ENCODE results near the gene CD52. TPM values are rescaled to one million over a fixed set of nuclear protein-coding genes. Genes with fewer than 3 reads are reported as not detected.
"Not testable (repeated sequence)": the region's sequence is repeated elsewhere in the genome, so short reads cannot be mapped to it uniquely, and the experiment has no call there.

The CD52 gene
- total RNA-seq, 2 donors from 2014 or later: 5.5 to 14.3 TPM

DNA sequence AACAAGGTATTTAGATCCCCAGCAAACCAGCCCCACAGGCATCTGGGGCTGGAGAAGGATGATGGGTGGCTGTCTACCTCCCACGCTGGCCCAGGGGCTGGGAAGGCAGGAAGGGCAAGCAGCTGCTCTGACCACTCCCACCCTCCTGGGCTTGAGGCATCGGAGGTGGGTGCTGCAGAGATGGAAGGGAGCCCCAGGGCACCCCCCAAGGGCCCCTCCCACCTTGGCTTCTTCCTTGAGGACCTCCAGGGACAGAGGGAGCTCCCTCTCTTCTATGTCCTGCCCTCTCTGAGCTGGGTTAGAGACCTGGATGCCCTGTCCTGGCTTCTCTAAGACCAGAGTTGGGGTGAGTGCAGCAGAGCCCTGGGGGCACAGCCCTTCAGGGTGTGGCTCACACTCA, 3.1 kb downstream of the CD52 start:
- ATAC-seq (peak in 1 of 2 donors; percentile 4), DNase-seq (no peak)
- intact Hi-C loops (cut with DNase I): loop anchor here (2.0 to 10.0 kb wide), 4 partner anchors 36 to 216 kb away; no protein-coding TSS in a partner anchor

DNA sequence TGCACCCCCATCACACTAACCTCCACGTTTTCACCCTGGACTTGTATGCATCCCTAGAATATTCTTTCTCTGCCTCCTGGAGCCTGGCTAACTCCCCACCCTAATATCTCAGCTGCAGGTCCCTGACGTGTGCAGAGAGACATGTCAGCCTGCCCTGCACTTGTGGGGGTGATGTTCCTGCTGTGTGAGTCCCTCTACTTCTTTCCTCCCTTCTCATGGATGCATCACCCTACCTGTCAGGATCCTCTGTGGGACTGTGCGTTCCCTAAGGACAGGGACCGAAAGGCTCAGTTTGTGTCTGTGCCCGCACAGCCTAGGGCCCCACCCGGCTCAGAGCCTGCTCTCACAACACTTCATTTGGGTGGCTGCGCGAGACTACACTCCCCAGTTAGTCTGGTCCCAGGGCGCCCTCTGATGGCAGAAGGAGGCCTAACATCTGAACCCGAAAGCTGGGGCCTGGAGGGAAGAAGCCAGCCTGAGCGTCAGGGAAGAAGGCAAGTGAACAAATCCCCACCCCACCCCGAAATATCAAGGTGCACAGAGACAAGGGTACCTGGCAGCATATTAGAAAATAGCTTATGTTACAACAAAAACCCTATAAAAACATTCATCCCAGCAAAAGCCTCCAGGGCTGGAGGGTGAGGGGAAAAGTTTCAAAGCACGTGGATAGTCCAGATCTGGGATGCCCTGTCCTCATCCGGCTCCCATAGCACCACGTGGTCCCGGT, 3.7 kb downstream of the CD52 start:
- intact Hi-C loops (cut with DNase I): loop anchor here (2.0 to 10.0 kb wide), 4 partner anchors 37 to 217 kb away; no protein-coding TSS in a partner anchor
- DNase-seq (peak; percentile 93), ATAC-seq (peak; percentile 91 to 92)

DNA sequence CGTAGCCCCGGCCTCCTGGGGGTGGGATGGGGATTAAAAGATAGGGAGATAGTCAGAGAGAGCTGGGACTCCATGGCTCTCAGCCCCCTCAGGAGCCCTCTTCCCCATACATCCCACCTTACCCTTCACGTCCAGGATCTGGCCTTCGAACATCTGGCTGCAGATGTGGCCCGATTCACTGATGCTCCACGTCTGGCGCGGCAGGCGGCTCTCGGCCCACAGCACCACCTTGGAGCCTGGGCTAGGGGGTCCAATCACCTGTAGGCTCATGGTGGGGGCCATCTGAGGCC, 4.2 kb downstream of the CD52 start:
- DNase-seq (no peak), ATAC-seq (no peak)
- intact Hi-C loops (cut with DNase I): loop anchor here in 1 of 2 donors (10.0 kb wide), 1 partner anchor 47 kb away; no protein-coding TSS in a partner anchor

DNA sequence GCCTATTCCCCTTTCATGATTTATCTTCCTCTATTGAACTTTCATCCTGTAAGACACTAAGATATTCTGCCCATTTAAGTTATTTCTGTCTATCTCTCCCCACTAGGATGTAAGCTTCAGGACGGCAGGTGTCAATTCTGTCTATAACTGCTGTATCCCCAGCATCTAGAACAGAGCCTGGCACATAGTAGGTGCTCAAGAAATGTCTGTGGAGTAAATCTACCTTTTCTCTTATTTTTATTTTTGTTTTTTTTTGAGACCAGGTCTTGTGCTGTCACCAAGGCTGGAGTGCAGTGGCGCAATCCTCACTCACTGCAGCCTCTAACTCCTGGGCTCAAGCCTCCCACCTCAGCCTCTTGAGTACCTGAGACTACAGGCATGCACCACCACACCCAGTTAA, 5.6 kb downstream of the CD52 start:
- ATAC-seq: no peak
- DNase-seq: no peak
- intact Hi-C loops (cut with DNase I): loop anchor here in 1 of 2 donors (10.0 kb wide), 1 partner anchor 49 kb away; no protein-coding TSS in a partner anchor

DNA sequence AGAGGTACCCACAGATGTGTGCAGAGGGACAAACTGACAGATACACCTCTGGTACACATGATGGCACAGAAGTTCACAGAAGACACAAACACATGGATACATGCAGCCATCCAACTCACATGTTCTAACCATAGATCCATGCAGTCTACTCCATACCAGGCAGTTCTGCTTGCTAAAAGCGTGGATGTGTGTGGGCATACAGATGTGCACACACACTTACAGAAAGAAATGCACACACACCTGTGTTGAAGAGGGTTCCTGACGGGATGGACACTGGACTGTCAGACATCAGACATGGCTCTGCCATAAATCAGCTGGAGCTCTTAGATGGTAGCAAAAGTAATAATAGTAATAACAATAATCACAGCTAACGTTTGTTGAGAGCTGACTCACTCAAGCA, 6.8 kb downstream of the CD52 start:
- ATAC-seq: no peak
- intact Hi-C loops (cut with DNase I): loop anchor here in 1 of 2 donors (10.0 kb wide), 1 partner anchor 50 kb away; no protein-coding TSS in a partner anchor

DNA sequence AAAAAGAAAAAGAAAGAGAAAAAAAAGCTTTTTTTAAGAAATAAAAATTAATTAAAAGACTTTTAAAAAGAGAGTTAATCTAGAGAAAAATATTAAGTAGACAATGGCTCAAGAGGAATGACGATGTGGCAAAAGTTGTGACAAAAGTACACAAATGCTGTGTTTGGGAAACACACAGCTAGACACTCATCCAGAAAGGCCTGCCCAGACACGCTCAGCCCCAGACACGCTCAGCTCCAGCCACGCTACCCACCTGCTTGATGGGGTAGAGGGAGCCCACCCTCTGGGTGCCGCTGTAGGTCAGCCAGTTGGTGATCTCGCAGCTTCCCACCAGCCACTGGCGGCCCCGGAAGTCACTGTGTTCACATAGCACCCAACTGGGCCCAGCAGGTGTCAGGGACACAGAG, 10.2 kb downstream of the CD52 start:
- no peak for ATAC-seq
- DNase-seq: no peak

More for the DNA sequence above, 6.8 kb downstream of the CD52 start:
- DNase-seq: no peak

DNA sequence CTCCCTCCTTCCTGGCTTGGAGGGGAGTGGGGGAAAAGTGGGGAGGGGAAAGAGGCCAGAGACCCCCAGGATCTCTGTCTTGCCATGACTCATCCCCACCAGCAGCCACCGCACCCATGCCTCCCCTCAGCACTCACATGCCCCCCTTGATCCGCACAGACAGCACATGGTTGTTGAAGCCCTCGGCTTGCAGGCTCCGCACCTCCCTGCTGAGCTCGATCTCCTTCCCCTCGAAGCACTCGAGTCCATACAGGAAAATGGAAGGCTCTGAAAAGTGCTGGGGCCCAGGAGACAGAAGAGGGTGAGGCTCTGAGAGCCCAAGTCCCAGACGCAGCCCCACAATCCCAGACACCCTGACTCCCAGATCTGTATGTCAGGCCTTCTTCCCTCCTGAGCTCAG, 10.8 kb downstream of the CD52 start:
- intact Hi-C loops (cut with DNase I): loop anchor here (5.0 to 10.0 kb wide), 2 partner anchors 34 to 54 kb away; no protein-coding TSS in a partner anchor

More for the DNA sequence above, 10.2 kb downstream of the CD52 start:
- intact Hi-C loops (cut with DNase I): loop anchor here (5.0 to 10.0 kb wide), 2 partner anchors 34 to 53 kb away; no protein-coding TSS in a partner anchor

DNA sequence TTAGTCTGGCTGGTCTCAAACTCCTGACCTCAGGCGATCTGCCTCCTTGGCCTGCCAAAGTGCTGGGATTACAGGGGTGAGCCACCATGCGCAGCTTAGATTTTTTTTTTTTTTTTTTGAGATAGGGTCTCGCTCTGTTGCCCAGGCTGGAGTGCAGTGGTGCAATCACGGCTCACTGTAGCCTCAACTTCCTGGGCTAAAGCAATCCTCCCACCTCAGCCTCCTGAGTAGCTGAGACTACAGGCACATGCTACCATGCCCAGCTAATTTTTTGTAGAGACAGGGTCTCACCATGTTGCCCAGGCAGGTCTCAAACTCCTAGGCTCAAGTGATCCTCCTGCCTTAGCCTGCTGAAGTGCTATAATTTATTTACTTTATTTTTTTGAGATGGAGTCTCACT, 11.6 kb downstream of the CD52 start:
- intact Hi-C loops (cut with DNase I): loop anchor here (5.0 to 10.0 kb wide), 2 partner anchors 33 to 55 kb away; no protein-coding TSS in a partner anchor
- not testable (repeated sequence) for ATAC-seq, DNase-seq

More for the DNA sequence above, 10.8 kb downstream of the CD52 start:
- ATAC-seq: no peak
- DNase-seq: no peak

DNA sequence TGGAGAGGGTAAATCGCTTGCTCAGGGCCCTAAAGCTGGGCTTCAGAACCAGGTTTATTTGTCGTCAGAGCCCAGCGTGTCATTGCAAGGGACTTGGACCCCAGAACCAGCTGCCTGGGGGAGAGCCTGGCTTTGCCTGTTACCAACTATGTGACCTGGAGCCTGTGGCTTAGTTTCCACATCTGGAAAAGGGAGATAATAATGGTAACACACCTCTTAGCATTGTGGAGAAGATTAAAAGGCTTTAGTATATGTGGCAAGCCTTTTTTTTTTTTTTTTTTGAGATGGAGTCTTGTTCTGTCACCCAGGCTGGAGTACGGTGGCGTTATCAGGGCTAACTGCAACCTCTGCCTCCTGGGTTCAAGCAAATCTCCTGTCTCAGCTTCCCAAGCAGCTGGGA, 12.5 kb downstream of the CD52 start:
- intact Hi-C loops (cut with DNase I): no loop called here
- DNase-seq (no peak), ATAC-seq (no peak)

DNA sequence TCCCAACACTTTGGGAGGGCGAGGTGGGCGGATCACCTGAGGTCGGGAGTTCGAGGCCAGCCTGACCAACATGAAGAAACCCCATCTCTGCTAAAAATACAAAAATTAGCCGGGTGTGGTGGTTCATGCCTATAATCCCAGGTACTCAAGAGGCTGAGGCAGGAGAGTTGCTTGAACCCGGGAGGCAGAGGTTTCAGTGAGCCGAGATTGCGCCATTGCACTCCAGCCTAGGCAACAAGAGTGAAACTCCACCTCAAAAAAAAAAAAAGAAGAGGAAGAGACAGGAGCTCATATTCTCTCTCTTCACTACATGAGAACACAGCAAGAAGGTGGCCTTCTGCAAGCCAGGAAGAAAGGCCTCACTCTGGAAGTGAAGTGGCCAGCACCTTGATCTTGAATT, 15.6 kb downstream of the CD52 start:
- DNase-seq; intact Hi-C loops (cut with DNase I); ATAC-seq: not testable (repeated sequence)

DNA sequence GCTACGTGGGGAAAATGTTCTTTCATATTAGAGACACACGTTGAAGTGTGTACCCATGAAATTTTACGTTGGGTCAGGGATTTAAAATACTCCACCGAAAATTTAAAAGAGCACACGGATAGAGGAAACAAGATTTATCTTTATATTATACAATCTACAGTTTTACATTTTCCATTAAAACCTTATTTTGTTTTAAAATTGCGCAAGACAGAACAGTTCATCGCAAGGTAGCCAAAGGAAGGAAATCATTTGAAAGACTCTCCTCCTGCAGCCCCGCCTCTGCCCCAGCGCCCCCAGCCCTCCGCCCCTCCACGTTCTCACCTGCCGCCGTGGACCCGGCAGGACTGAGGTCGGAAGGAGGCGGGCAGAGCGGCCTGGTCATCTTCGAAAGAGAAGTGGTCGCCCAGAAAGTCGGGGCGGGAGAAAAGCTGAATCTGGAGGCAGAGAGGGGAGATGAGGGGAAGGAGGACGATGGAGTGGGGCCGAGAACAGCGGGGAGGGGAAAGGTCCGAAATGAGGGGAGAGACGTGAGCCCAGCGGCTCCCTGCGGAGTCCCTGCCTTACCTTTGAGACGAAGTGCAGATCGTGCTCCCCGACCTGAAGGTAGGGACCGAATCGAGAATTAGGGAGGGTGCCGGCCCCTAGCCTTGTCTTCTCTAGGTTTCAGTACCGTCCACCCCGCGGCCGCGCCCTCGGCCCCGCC, 18.2 kb downstream of the CD52 start:
- ATAC-seq: peak in 1 of 2 donors; percentile 12
- intact Hi-C loops (cut with DNase I): no loop called here

DNA sequence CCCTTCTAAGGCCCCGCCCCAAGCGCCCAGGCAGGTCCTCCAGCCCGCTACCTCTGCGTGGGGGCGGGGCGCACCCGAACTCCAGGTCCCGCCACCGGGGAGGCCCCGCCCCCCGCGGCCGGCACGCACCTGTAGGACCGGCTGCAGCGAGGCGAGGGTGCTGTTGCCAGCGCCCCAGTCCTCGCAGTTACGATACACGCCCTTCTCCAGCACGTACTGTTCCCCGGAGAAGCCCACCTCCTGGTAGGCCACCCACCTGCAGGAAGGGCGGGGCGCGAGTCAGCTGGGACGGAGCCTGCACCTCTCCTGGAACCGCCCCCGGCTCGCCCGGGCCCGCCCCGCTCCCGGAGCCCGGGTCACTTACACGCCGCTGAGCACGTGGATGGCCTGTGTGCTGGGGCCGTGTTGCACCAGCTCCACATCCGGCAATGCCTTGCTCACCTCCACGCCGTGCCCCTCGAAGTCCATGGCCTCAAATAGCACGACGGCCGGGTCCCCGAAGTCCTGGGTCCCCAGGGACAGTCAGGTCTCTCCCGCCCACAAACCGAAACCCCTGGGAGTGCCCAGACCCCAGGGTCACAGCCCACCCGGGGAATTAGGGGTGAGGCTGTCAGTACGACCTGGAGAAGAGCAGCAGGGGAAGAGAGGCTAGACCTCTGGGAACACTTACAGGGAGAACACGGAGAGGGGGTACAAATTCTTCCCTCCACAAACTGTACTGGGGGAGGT, 18.9 kb downstream of the CD52 start:
- intact Hi-C loops (cut with DNase I): no loop called here
- ATAC-seq: peak; percentile 87 to 96

More for the DNA sequence above, 18.2 kb downstream of the CD52 start:
- no peak for DNase-seq

DNA sequence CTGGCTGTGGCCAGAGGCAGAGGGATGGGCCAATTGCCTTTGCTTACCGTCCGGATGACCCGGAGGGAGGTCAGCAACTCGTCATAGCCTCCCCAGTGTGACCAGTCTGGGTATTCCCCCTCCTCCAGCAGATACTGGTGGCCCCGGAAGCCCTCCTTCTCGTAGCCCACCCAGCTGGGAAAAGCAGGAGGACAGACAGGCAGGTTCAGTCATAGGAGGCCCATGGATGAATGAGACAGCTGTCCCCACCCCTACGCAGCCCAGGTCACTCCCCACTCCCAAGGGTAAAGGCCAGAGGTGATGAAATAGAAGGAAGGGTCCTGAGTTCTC, 19.4 kb downstream of the CD52 start:
- ATAC-seq: no peak
- no peak for DNase-seq

More for the DNA sequence above, 18.9 kb downstream of the CD52 start:
- peak; percentile 76 for DNase-seq

DNA sequence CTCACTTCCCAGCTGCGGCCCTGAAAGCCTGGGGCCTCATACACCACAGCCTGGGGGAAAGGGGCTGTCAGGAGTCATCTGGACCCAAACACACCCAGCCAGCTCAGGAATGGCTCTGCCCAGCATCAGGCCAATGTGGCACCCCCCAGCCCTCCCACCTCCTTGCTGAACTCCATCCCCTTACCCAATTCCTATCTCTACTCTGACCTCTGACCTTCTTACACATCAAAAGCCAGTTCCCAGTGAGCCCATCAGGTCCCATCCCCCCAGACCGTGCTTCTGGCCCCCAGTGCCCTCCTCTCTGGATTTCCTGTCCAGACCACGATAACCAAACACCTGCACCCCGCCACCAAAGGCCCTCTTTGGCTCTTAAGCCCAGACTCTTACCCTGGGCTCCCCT, 19.9 kb downstream of the CD52 start:
- DNase-seq (no peak), ATAC-seq (no peak)
- intact Hi-C loops (cut with DNase I): no loop called here

More for the DNA sequence above, 19.4 kb downstream of the CD52 start:
- intact Hi-C loops (cut with DNase I): no loop called here

DNA sequence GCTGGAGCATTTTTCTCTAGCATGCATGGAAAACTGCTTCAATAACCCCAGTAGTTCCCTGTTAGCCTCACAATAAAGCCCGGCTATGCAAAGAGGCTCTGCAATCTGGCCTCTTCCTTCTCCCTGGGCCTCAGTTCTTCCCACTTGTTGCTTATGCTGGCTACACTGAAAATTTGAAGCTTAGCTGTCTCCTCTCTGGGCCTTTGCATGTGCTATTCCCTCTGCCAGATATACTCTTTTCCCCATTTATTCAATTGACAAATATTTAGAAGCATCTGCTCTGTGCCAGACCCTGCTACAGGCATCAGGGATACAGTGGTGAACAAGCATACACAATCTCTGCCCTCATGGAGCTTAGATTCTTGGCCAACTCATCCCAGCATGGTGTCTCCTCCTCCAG, 20.9 kb downstream of the CD52 start:
- intact Hi-C loops (cut with DNase I): no loop called here
- DNase-seq (no peak), ATAC-seq (no peak)

DNA sequence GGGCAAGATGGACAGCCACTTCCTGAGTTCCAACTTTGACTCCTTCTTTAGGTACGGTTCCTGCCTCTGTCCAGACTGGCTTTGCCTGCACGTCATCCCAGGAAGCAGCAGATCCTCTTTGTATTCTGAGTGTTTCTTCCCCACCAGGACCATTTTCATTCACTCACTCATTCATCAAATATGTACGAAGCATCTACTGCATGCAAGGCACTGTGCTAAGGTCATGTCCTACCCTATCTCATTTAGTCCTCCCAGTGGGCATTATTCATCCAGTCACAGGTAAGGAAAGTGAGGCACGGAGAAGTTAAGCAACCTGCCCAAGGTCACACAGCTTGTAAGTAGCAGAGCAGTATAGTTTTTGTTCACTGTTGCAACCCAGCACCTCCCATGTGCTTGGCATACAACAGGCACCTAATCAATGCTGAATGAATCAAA, 22.3 kb downstream of the CD52 start:
- intact Hi-C loops (cut with DNase I): no loop called here
- ATAC-seq (no peak), DNase-seq (no peak)

DNA sequence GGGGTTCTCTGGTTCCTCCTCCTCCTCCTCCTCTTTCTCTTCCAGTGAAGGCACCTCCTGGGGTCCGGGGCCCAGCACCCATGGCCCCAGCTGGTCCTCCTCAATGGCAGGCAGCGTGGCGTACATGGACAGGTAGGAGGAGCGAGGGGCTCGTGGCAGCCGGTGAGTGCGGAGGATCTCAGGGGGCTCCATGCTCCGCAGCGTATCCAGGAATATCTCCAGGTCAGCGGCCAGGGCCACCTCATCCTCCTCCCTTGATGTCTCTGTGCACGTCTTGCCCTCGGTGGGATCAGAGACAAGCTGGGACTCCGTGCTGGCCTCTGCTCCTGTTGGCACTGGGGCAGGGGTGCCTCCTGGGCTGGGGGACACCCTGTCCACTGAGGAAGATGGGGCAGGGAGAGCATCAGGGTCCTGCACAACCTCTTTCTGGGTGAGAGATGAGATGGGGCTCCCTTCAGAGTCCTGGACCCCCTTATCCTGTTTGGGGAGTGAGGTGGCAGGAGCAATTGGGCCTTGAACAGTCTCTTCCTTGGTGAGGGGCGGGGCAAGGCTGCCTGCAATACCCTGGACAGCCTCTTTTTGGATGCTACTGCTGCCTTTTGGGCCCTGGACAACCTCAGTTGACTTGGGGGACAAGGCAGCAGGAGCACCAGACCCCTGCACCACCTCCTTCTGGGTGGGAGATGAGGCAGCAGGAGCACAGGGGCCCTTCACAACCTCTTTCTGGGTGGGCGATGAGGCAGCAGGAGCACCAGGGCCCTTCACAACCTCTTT, 26.6 kb downstream of the CD52 start:
- intact Hi-C loops (cut with DNase I): no loop called here
- ATAC-seq: no peak
- no peak for DNase-seq

DNA sequence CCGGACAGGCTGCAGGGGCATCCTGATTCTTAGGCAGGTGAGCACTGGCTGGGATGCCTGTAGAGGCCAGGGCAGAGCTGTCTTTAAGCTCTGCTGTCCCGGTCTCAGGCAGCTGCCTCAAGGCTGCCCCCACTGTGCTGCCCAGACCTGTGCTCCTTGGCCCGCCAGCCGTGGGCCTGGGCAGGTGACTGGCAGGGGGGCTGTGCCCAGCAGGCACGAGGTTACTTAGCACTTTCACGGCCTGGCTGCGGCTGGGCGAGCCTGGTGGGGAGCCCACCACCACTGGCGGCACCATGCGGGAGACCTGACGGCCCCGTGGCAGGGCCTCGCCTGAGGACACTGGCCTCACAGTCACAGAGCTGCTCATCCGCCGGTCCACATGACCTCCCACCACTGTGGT, 28.0 kb downstream of the CD52 start:
- intact Hi-C loops (cut with DNase I): no loop called here
- ATAC-seq: no peak
- no peak for DNase-seq
